NB4 (cell line): Measurements from ENCODE around the gene MAPK4.

Experiments used
- CTCF ChIP-seq: IDR thresholded peaks from one replicate; pipeline ENCODE4 v1.5.1; 2012; ENCODE audit warnings: low read depth, low read length
- MYC ChIP-seq: IDR thresholded peaks from 2 replicates; pipeline ENCODE4 v1.6.1; 2011; ENCODE audit warnings: low read depth, low read length
- POLR2A ChIP-seq: IDR thresholded peaks from 2 replicates; pipeline ENCODE4 v1.6.1; 2011; ENCODE audit warnings: mild to moderate bottlenecking; ENCODE audit not compliant: insufficient read length; ENCODE audit errors: extremely low read depth

- no peak for TF ChIP-seq POLR2A
- no peak for TF ChIP-seq CTCF
- no peak for TF ChIP-seq MYC
Measured at GRCh38 chr18:50724751-50725151, 164.9 kb downstream of the MAPK4 start.
